ENCODE results near the gene EFCAB12.

DNA sequence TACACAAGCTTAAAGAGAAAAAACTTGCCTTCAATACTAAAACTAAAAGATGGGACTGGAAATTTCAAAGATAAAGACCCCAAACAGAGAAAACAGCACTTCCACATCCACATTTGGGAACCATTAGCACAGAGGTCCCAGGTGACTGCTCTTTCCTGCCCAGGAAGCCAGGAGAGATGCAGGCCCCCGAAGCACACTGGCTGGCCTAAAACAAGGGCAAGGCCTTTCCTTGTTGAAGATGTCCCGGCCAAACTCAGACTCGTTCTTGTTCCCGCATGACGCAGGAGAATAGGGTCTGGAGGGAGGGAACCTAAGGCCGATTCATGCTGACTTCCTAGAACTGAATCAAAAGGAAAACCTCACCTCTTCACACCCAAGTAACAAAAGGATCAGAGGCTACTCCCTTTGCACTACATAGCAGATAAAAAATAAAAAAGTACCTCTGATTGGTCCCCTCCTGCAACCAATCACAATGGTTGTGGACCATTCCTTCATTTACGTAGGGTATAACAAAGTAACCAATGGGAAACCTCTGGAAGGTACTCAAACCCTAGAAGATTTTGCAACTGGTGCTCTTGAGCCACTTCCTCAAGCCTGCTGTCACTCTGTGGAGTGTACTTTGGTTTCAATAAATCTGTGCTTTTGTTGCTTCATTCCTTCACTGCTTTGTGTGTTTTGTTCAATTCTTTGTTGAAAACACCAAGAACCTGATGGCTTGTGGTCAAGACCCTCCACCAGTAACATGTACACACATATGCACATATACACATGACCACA is 48.7 kb downstream of the EFCAB12 start:
- TF ChIP-seq SP1 (IDR thresholded peaks at IDR 0.05) (no peak), LEF1 (IDR thresholded peaks at IDR 0.05; ENCODE audit: borderline replicate concordance) (no peak), TARDBP (IDR thresholded peaks at IDR 0.05) (no peak), BHLHE40 (IDR thresholded peaks at IDR 0.05; ENCODE audit: borderline replicate concordance) (no peak), ZNF384 (IDR thresholded peaks at IDR 0.05) (no peak), FOXK2 (IDR thresholded peaks at IDR 0.05) (no peak), FOXM1 (IDR thresholded peaks at IDR 0.05; ENCODE audit: borderline replicate concordance) (no peak)

Measured in HEK293T (cell line).